ENCODE data around the gene KDM5A.

KDM5A gene

DNA sequence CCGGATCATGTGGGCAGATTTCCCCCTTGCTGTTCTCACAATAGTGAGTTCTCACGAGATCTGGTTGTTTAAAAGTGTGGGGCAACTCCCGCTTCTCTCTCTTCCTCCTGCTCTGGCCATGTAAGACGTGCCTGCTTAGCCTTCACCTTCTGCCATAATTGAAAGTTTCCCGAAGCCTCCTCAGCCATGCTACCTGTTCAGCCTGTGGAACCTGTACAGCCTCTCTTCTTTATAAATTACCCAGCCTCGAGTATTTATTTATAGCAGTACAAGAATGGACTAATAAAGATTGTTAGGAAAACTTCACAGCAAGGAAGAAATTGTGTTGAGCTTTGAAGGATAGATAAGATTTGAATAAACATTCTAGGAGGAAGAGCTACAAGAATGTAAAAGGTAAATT is 52.1 kb downstream of the KDM5A start:
- Histone ChIP-seq H3K27ac (replicated peaks) (no peak overlapping the region), H3K4me3 (replicated peaks; ENCODE audit: insufficient read depth, low read length) (no peak overlapping the region), H3K27me3 (ENCODE audit: insufficient read depth, poor library complexity, severe bottlenecking) (no peaks in the 10 kb centered on the region)
- TF ChIP-seq, protein P1, sequence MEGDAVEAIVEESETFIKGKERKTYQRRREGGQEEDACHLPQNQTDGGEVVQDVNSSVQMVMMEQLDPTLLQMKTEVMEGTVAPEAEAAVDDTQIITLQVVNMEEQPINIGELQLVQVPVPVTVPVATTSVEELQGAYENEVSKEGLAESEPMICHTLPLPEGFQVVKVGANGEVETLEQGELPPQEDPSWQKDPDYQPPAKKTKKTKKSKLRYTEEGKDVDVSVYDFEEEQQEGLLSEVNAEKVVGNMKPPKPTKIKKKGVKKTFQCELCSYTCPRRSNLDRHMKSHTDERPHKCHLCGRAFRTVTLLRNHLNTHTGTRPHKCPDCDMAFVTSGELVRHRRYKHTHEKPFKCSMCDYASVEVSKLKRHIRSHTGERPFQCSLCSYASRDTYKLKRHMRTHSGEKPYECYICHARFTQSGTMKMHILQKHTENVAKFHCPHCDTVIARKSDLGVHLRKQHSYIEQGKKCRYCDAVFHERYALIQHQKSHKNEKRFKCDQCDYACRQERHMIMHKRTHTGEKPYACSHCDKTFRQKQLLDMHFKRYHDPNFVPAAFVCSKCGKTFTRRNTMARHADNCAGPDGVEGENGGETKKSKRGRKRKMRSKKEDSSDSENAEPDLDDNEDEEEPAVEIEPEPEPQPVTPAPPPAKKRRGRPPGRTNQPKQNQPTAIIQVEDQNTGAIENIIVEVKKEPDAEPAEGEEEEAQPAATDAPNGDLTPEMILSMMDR (IDR thresholded peaks at IDR 0.05; ENCODE audit: insufficient read depth, low read length), result no peak
- no peak for TF ChIP-seq SPI1 (IDR thresholded peaks at IDR 0.05; ENCODE audit: borderline replicate concordance, low read depth)
- TF ChIP-seq POLR2AphosphoS5 (IDR thresholded peaks at IDR 0.05; ENCODE audit: low read depth), result no peak
- TF ChIP-seq GABPA (IDR thresholded peaks at IDR 0.05; ENCODE audit: low read depth), result no peak
- TF ChIP-seq, protein P2, sequence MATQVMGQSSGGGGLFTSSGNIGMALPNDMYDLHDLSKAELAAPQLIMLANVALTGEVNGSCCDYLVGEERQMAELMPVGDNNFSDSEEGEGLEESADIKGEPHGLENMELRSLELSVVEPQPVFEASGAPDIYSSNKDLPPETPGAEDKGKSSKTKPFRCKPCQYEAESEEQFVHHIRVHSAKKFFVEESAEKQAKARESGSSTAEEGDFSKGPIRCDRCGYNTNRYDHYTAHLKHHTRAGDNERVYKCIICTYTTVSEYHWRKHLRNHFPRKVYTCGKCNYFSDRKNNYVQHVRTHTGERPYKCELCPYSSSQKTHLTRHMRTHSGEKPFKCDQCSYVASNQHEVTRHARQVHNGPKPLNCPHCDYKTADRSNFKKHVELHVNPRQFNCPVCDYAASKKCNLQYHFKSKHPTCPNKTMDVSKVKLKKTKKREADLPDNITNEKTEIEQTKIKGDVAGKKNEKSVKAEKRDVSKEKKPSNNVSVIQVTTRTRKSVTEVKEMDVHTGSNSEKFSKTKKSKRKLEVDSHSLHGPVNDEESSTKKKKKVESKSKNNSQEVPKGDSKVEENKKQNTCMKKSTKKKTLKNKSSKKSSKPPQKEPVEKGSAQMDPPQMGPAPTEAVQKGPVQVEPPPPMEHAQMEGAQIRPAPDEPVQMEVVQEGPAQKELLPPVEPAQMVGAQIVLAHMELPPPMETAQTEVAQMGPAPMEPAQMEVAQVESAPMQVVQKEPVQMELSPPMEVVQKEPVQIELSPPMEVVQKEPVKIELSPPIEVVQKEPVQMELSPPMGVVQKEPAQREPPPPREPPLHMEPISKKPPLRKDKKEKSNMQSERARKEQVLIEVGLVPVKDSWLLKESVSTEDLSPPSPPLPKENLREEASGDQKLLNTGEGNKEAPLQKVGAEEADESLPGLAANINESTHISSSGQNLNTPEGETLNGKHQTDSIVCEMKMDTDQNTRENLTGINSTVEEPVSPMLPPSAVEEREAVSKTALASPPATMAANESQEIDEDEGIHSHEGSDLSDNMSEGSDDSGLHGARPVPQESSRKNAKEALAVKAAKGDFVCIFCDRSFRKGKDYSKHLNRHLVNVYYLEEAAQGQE (IDR thresholded peaks at IDR 0.05; ENCODE audit: insufficient replicate concordance, low read depth), result no peak
- no peak for DNase-seq (ENCODE audit: low read depth in 1 of 2, low spot score in 1 of 2)

DNA sequence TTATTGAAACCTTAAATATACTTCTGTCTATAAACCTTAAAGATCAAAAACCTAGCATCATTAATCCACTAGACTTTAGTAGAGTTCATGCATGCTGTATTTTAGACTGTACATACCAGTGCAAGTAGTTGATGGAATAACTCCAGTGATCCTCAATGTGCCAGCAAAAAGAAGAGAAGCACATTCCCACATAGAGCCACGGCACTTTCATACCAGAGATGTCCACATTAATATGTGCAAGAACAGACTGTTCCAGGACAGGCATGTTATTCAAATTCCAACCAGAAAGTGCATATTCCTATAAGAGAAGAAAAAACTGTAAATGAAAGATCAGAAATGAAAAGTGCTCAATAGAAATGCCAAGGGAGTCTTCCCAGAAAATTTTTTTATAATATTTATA is 55.0 kb downstream of the KDM5A start:
- no peak overlapping the region for H3K4me3 ChIP-seq (replicated peaks; ENCODE audit: insufficient read depth, low read length)
- H3K27ac ChIP-seq (replicated peaks), result no peak overlapping the region
- DNase-seq (ENCODE audit: low read depth in 1 of 2, low spot score in 1 of 2), result no peak
- H3K27me3 ChIP-seq (ENCODE audit: insufficient read depth, poor library complexity, severe bottlenecking), result no peaks in the 10 kb centered on the region
- TF ChIP-seq GABPA (IDR thresholded peaks at IDR 0.05; ENCODE audit: low read depth) (no peak), SPI1 (IDR thresholded peaks at IDR 0.05; ENCODE audit: borderline replicate concordance, low read depth) (no peak), POLR2AphosphoS5 (IDR thresholded peaks at IDR 0.05; ENCODE audit: low read depth) (no peak)
- TF ChIP-seq, protein P1 (IDR thresholded peaks at IDR 0.05; ENCODE audit: insufficient read depth, low read length), result no peak
- TF ChIP-seq, protein P2 (IDR thresholded peaks at IDR 0.05; ENCODE audit: insufficient replicate concordance, low read depth), result no peak

DNA sequence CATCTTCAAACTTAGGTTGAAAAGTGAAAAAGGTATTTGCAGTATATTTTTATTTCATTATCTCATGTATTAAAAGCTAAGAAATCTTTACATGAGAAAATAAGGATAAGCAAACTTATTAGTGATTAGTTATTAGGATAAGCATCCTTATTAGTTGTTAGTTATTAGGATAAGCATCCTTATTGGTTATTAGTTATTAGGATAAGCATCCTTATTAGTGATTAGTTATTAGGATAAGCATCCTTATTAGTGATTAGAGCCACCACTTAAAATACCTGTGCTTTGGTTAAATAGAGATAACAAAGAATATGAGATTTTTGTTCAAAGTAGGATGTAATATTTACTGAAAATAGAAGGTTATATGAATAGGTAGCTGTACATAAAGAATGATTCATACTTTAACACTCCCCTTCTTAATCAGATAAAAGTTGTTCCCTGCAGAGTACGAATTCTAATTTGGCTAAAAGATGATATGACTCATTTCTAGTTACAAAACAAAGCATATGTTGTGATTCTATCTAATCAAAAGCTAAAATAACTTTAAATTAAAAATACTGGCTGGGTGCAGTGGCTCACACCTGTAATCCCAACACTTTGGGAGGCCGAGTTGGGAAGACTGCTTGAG is 56.4 kb downstream of the KDM5A start:
- no peak for DNase-seq (ENCODE audit: low read depth in 1 of 2, low spot score in 1 of 2)
- H3K27me3 ChIP-seq (ENCODE audit: insufficient read depth, poor library complexity, severe bottlenecking), result no peaks in the 10 kb centered on the region
- TF ChIP-seq POLR2AphosphoS5 (IDR thresholded peaks at IDR 0.05; ENCODE audit: low read depth) (no peak), SPI1 (IDR thresholded peaks at IDR 0.05; ENCODE audit: borderline replicate concordance, low read depth) (no peak), GABPA (IDR thresholded peaks at IDR 0.05; ENCODE audit: low read depth) (no peak)
- TF ChIP-seq, protein P1 (IDR thresholded peaks at IDR 0.05; ENCODE audit: insufficient read depth, low read length), result no peak
- TF ChIP-seq, protein P2 (IDR thresholded peaks at IDR 0.05; ENCODE audit: insufficient replicate concordance, low read depth), result no peak
- no peak overlapping the region for H3K4me3 ChIP-seq (replicated peaks; ENCODE audit: insufficient read depth, low read length)
- H3K27ac ChIP-seq (replicated peaks), result no peak overlapping the region

Measured in HL-60 (cell line).